Stimulated activated CD4-positive, alpha-beta T cell treated with anti-CD3 and anti-CD28 coated beads, Interleukin-4, amount 100 ng/mL, for 4 hours (primary cell): Measurements from ENCODE around the gene GASK1A.

Experiments
- DNase-seq, 2 experiments: peaks; one replicate each; pipeline ENCODE4 v3.0.0-alpha.2; 2020

GASK1A gene

DNA sequence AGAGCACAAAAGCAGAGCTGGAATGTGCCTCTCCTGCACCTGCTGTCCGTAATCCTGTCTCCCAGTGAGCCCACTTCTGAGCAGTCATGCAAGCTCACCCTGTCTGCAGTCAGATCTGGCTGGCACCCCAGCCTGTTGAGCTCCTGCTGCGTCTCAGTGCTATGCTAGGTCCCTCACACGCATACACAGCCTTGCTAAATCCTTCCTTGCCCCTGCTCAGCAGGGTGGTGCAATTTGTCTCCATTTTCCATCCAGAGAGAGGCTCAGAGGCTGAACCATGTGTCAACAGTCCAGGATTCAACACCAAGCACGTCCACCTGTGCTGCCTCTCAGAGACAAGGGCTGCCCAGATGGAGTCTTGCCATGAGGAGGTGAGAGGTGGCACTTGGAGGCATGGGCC, 115.7 kb downstream of the GASK1A start:
- DNase-seq, result no peak

DNA sequence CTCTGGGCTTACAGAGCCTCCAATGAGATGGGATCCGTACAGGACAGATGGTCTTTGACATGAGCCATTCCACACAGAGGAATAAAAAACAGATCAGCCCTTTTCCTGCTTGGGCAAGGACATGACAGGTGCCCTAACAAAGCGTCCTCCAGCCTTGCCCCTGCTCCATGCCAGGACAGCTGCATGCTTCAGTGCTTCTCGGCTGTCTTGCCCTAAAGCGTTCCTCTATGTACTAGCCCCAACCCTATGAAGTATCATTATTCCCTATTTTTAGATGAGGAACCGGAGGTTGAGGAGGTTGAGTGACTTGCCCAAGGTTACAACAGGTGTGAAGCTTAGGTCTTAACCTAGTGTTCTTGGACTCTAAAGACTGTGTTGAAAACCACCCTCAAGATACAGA, 116.3 kb downstream of the GASK1A start:
- DNase-seq, result no peak

DNA sequence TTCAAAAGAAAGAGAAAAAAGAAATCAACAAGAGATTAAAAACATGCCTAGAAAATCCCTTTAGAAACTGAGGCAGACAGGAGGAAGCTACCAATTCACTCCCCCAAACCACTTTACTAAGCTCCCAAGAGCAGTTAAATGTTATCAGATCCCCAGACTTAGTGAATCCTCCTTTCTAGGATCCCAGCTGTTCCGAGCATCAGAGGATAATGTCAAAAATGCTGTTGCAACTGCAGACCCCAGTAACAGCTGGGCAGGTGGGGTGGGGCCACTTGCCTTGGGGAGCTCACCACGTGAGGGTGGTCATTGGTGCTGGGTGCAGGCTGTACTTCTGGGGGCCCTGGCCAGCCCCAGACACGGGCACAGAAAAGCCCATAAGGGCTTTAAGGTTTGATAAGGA, 117.7 kb downstream of the GASK1A start:
- DNase-seq, result no peak

DNA sequence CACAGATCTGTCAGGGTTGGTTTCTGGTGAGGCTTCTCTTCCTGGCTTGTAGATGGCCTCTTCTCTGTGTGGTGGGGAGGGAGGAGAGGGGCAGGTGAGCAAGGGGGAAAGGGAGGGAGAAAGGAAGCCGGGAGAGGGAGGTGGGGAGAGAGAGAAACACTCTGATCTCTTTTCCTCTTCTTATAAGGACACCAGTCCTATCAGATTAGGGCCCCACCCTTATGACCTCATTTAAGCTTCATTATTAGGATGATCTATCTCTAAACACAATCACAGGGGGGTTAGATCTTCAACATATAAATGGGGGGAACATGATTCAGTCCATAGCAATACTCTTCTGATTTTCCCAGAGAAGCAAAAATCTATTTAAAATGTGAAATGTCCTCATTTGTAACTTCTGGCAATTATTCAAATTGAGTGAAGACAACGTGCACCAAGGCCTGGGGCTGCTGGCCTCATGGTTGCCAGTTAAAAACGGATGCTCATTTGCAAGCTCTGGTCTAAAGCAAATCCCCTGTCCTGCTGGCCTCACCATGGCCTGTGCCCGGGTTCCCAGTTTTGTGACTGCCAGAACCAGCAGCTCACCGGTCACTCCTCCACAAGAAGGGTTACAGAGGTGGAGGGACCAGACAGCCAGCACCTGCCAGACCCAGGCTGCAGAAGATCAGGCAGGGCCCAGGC, 118.4 kb downstream of the GASK1A start:
- DNase-seq, result no peak

DNA sequence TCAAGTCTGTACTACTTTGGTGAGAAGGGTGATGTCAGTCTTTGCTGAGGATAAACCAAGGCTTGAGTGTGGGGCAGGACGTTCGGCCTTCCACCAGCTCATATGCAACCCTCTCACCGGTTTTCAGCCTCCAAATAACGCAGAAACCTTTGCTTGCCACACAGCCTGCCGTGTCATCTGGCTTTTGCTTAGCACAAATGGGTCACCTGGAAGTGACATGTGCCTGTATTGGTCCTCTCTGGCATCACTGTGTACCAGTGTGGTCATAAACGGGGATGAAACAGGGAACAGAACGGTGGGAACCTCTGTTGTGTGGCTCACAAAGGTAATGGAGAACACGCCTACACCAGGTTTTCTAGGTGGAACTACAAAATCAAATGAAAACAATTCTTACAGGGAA, 119.7 kb downstream of the GASK1A start:
- DNase-seq, result no peak

DNA sequence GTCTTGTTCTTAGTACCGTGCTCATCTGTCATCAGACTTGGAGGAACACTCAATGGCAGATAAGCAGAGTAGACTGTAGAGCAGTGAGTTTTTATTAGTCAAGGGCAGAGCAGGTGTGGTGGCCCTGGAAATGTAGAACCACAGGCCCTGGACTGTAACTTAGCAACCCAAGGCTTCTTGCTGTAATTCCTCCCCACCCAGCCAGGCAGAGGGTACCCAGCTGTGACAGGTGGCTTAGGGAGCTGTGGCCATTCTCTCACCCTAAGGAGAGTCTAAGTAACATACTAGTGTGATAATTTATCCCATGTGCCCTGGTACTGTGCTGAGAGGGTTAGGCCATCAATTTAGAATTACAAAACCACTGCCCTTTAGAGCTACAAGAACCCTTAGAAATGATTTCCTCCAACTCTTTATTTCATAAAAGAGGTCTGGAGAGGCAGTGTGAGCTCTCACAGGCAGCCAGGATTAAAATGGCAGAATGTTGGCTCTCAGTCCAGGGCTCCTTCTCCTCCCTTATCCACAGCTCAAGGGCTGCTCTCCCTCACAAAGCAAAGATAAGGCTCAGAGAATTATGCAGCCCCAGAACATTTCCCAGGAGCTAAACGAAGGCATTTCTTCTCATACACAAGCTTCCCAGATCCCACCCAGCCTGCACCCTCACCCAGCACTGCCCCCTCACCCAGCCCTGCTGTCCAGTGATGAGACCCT, 123.8 kb downstream of the GASK1A start:
- no peak for DNase-seq

DNA sequence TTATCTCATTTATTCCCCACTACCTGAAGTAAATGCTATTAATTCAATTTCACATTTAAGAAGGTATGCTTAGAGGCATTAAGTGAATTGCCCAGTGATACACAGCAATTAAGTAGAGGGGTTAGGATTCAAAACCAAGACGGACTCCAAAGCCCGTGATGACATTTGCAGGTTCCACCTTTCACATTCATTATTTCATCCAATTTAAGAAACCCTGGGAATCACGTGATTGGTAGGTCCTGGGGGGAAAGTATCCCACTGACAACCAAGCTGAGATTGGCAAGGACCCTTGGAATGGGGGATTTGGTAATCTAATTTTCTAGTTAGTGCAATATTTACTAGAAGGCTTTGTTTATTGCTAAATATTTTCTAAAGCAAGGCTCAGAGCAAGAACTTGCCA, 124.9 kb downstream of the GASK1A start:
- DNase-seq, result no peak

DNA sequence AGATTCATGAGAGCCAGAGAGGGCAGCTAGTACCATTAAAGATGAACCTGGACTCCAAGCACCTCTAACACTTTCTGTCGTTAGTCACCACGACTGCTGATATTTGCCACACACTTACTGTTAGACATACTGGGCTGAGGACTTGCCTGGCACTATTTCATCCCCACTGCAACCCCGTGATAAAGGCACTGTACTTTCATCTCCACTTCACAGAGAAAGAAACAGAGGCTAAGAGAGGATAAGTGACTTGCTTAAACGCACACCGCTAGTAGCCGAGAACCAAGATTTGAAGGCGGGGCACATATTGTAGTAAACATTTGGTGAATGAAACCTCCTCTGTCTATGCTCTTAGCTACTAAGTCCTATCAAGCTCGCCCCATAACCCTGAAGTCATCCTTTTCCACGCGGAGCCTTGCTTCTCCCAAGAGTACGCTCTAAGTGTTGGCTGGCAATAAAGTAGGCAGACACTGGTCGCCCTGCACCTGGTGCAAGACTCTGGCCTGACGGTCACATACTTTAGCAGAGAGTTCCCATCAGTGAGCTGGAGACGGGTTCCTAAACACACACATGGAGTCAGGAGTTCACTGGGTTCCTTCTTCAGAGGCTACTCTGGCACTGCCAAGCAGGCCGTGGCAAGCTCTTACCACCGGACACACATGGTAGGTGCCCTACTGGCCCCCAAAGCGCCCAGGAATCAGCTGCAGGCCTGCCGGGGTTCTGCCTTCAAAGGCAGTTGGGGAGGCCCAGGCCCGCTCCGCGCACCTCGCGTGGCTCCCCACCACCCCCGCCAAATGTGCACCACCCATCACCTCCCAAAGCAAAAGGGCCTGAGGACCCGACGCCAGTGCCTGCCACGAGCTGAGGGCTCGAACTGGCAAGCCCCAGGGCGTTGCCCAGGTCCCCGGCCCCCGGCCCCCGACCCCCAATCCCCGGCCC, 125.8 kb downstream of the GASK1A start:
- DNase-seq, result peak in 1 of 2 experiments; percentile 30

DNA sequence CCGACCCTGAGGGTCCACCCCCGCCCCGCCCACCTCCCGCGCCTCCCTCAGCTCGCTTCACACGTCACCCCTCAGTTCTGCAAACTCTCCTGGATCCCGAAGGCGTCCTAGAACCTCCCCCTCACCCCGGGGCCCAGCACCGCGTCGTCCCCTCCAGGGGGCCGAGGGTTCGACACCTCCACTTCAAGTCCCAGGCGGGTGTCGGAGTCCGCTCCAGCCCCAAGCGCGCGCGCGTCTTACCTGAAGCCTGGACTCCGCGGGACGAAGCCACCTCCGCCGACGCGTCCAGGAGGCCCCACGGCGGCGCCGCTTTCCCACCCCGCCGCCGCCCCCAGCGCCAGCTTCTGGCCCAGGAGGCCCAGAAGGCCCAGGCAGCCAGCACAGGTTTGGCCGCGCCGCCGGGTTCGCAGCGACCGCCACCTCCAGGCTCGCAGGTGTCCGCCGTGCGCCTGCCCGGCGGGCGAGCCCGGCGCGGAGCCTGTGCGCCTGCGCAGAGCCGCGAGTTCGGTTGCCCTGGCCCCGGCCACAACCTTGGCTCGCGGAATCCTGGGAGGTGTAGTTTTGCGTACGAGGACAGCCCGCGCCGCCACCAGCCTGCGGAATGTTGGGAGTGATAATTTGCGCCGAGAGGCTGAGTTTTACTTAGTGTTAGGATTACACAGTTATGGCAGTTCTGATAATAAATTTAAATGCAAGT, 126.6 kb downstream of the GASK1A start, which contains the start of gene POMGNT2:
Gene POMGNT2, minus strand, starts transcription at position 484 of the 697 bp plus-strand sequence. CDS start 24,648 bp downstream, outside the sequence.
- DNase-seq, result peak; percentile 84 to 88

DNA sequence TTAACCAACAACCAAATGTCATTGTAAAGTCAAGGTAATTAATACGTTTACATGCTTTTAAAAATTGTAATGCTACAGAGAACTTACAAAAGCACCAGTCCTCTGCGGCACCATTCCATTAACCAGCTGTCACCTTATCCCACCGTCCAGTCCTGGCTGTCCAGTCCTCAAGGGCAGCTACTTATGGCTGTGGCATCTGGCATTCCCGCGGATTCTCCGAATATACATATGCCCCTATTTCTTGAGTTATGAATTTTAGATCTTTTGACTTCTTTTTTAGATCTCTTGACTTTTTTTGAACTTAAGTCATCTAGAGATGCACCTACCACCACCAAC, 127.2 kb downstream of the GASK1A start:
- no peak for DNase-seq
